ENCODE measurements around the gene PIK3C3.
"Not testable (repeated sequence)": the region's sequence is repeated elsewhere in the genome, so short reads cannot be mapped to it uniquely, and the experiment has no call there.

Gene PIK3C3

GRCh38 chr18:42105394-42105793, 150.4 kb downstream of the PIK3C3 start:
- no peak for TF ChIP-seq CTCF (IDR thresholded peaks at IDR 0.05; ENCODE audit: poor library complexity, severe bottlenecking)
- H3K27ac ChIP-seq (ENCODE audit: poor library complexity, severe bottlenecking), result no peak overlapping the region
- H3K27me3 ChIP-seq (ENCODE audit: insufficient read depth, poor library complexity, severe bottlenecking), result no peaks in the 10 kb centered on the region
- H3K4me3 ChIP-seq (ENCODE audit: severe bottlenecking), result no peak overlapping the region
- H3K4me1 ChIP-seq (ENCODE audit: insufficient read depth, poor library complexity, severe bottlenecking), result no peaks in the 10 kb centered on the region
- ATAC-seq (ENCODE audit: low read depth) (no peak), DNase-seq (ENCODE audit: low spot score) (no peak)
- no peaks in the 10 kb centered on the region for H3K36me3 ChIP-seq (ENCODE audit: low read depth)
- H3K9me3 ChIP-seq (ENCODE audit: severe bottlenecking), result no peaks in the 10 kb centered on the region

- Histone ChIP-seq H3K4me3 (ENCODE audit: severe bottlenecking) (no peak overlapping the region), H3K36me3 (ENCODE audit: low read depth) (no peaks in the 10 kb centered on the region), H3K27me3 (ENCODE audit: insufficient read depth, poor library complexity, severe bottlenecking) (no peaks in the 10 kb centered on the region), H3K4me1 (ENCODE audit: insufficient read depth, poor library complexity, severe bottlenecking) (no peaks in the 10 kb centered on the region), H3K27ac (ENCODE audit: poor library complexity, severe bottlenecking) (no peak overlapping the region), H3K9me3 (ENCODE audit: severe bottlenecking) (no peaks in the 10 kb centered on the region)
- TF ChIP-seq CTCF (IDR thresholded peaks at IDR 0.05; ENCODE audit: poor library complexity, severe bottlenecking), result no peak
- DNase-seq (ENCODE audit: low spot score) (no peak), ATAC-seq (ENCODE audit: low read depth) (no peak)
Measured at GRCh38 chr18:42106784-42107183, 151.8 kb downstream of the PIK3C3 start.

GRCh38 chr18:42107287-42107686, 152.3 kb downstream of the PIK3C3 start:
- TF ChIP-seq CTCF (IDR thresholded peaks at IDR 0.05; ENCODE audit: poor library complexity, severe bottlenecking), result no peak
- H3K27ac ChIP-seq (ENCODE audit: poor library complexity, severe bottlenecking), result no peak overlapping the region

GRCh38 chr18:42107691-42108450, 152.8 kb downstream of the PIK3C3 start:
- peaks cover 3% of the 10 kb centered on the region for H3K4me1 ChIP-seq (ENCODE audit: insufficient read depth, poor library complexity, severe bottlenecking)
- no peak for TF ChIP-seq CTCF (IDR thresholded peaks at IDR 0.05; ENCODE audit: poor library complexity, severe bottlenecking)
- no peaks in the 10 kb centered on the region for H3K9me3 ChIP-seq (ENCODE audit: severe bottlenecking)
- no peaks in the 10 kb centered on the region for H3K27me3 ChIP-seq (ENCODE audit: insufficient read depth, poor library complexity, severe bottlenecking)
- ATAC-seq (ENCODE audit: low read depth) (no peak), DNase-seq (ENCODE audit: low spot score) (no peak)
- H3K27ac ChIP-seq (ENCODE audit: poor library complexity, severe bottlenecking), result no peak overlapping the region
- no peaks in the 10 kb centered on the region for H3K36me3 ChIP-seq (ENCODE audit: low read depth)
- H3K4me3 ChIP-seq (ENCODE audit: severe bottlenecking), result no peak overlapping the region

More at GRCh38 chr18:42107287-42107686, 152.3 kb downstream of the PIK3C3 start:
- Histone ChIP-seq H3K4me3 (ENCODE audit: severe bottlenecking) (no peak overlapping the region), H3K36me3 (ENCODE audit: low read depth) (no peaks in the 10 kb centered on the region), H3K4me1 (ENCODE audit: insufficient read depth, poor library complexity, severe bottlenecking) (no peaks in the 10 kb centered on the region), H3K9me3 (ENCODE audit: severe bottlenecking) (no peaks in the 10 kb centered on the region), H3K27me3 (ENCODE audit: insufficient read depth, poor library complexity, severe bottlenecking) (no peaks in the 10 kb centered on the region)
- DNase-seq (ENCODE audit: low spot score), result no peak
- ATAC-seq (ENCODE audit: low read depth), result no peak

GRCh38 chr18:42112147-42112546, 157.1 kb downstream of the PIK3C3 start:
- not testable (repeated sequence) for ATAC-seq (ENCODE audit: low read depth); H3K36me3 ChIP-seq (ENCODE audit: low read depth); DNase-seq (ENCODE audit: low spot score); H3K4me3 ChIP-seq (ENCODE audit: severe bottlenecking); H3K27ac ChIP-seq (ENCODE audit: poor library complexity, severe bottlenecking); H3K9me3 ChIP-seq (ENCODE audit: severe bottlenecking); H3K27me3 ChIP-seq (ENCODE audit: insufficient read depth, poor library complexity, severe bottlenecking); H3K4me1 ChIP-seq (ENCODE audit: insufficient read depth, poor library complexity, severe bottlenecking)

All from RWPE2 (cell line).